IPS-NIHi7 (cell line): ENCODE data around the gene PHYHD1.
A peak's percentile ranks its signal among the peaks of the same experiment; 100 is the strongest.

Experiments used
- DNase-seq: peaks from one replicate; pipeline ENCODE4 v3.0.0; 2012; ENCODE audit warnings: mixed read lengths; ENCODE audit errors: extremely low spot score

The PHYHD1 gene

DNA sequence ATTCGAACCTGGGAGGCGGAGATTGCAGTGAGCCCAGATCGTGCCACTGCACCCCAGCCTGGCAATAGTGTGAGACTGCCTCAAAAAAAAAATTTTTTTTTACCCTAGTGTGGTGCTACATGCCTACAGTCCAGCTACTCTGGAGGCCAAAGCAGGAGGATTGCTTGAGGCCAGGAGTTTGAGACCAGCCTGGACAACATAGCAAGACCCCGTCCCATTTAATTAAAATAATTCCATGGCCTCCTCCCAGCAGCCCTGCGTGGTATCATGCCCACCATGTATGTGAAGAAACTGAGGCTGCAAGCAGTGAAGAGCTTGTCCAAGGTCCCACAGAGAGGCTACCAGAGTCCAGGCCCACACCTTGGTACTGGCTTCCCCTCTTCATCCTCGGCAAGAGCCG lies 19.4 kb upstream of the PHYHD1 start:
- DNase-seq: no peak

GRCh38 chr9:128901822-128902221 lies 19.0 kb upstream of the PHYHD1 start:
- no peak for DNase-seq

- DNase-seq: no peak
These were observed 18.3 kb upstream of the PHYHD1 start for GRCh38 chr9:128902351-128903078.

- DNase-seq: no peak
These were observed 17.7 kb upstream of the PHYHD1 start for GRCh38 chr9:128903079-128903461.

- DNase-seq: no peak
These were observed 16.7 kb upstream of the PHYHD1 start for GRCh38 chr9:128903871-128904620.

GRCh38 chr9:128905964-128906363 lies 14.8 kb upstream of the PHYHD1 start:
- DNase-seq: no peak

GRCh38 chr9:128906741-128907140 lies 14.0 kb upstream of the PHYHD1 start:
- no peak for DNase-seq

DNA sequence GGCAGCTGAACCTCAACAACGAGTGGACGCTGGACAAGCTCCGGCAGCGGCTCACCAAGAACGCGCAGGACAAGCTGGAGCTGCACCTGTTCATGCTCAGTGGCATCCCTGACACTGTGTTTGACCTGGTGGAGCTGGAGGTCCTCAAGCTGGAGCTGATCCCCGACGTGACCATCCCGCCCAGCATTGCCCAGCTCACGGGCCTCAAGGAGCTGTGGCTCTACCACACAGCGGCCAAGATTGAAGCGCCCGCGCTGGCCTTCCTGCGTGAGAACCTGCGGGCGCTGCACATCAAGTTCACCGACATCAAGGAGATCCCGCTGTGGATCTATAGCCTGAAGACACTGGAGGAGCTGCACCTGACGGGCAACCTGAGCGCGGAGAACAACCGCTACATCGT lies 12.4 kb upstream of the PHYHD1 start:
- no peak for DNase-seq

DNA sequence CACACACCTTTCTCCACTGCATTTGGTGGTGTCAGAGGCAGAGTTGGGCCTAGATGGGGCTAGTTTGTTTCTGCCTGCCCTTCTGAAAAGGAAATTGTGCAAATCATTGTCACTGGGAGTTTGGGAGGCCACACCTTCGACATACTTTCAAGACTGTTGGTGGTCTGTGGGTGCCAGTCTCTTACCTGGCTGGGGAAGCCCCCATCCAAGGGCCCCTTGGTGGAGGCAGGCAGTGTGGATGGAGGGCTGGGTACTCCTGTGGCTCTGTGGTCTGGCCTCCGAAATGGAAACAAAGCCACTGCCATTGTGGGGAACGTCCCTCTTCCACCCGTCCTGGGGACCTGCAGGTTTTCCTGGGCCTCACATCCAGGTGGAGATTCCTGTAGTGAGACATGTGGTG lies 10.9 kb upstream of the PHYHD1 start:
- no peak for DNase-seq

GRCh38 chr9:128910906-128911305 lies 9.9 kb upstream of the PHYHD1 start:
- no peak for DNase-seq

GRCh38 chr9:128911529-128912035 lies 9.2 kb upstream of the PHYHD1 start:
- DNase-seq: peak; percentile 67

GRCh38 chr9:128912270-128912853 lies 8.4 kb upstream of the PHYHD1 start:
- peak; percentile 64 for DNase-seq

GRCh38 chr9:128913048-128913900 lies 7.5 kb upstream of the PHYHD1 start:
- DNase-seq: no peak

GRCh38 chr9:128913995-128914772 lies 6.6 kb upstream of the PHYHD1 start:
- DNase-seq: no peak

- no peak for DNase-seq
These were observed 4.6 kb upstream of the PHYHD1 start for GRCh38 chr9:128916204-128916603.

DNA sequence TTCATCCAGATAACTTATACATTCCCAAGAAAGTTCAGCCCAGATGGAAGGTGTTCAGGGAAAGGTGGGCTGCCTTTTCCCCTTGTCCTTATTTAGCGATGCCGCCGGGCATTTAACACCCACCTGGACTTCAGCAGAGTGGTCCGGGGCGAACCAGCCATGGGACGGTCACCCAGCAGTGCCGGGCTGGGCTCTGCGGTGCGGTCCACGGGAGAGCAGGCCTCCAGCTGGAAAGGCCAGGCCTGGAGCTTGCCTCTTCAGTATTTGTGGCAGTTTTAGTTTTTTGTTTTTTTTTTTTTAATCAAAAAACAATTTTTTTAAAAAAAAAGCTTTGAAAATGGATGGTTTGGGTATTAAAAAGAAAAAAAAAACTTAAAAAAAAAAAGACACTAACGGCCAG lies 4.0 kb upstream of the PHYHD1 start:
- no peak for DNase-seq

GRCh38 chr9:128917151-128917849 lies 3.5 kb upstream of the PHYHD1 start:
- DNase-seq: no peak

DNA sequence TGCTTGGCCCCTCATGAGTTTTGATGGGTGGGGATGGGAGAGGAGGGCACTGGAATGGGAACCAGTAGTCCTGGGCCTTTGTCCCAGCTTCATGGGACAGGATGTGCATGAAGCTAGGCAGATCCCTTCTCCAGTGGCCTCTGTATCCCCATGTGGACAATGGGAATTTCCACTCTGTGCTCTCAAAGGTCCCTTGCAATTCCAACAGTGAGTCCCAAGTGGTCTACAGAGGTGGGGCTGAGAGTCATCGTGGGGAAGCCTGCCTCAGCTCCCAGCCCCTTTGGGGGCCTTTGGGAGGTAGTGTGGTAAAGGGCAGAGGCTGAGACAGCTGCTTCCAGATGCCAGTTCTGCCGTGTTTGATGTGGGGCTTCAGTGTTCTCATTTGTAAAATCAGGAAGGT lies 1.9 kb upstream of the PHYHD1 start:
- no peak for DNase-seq

DNA sequence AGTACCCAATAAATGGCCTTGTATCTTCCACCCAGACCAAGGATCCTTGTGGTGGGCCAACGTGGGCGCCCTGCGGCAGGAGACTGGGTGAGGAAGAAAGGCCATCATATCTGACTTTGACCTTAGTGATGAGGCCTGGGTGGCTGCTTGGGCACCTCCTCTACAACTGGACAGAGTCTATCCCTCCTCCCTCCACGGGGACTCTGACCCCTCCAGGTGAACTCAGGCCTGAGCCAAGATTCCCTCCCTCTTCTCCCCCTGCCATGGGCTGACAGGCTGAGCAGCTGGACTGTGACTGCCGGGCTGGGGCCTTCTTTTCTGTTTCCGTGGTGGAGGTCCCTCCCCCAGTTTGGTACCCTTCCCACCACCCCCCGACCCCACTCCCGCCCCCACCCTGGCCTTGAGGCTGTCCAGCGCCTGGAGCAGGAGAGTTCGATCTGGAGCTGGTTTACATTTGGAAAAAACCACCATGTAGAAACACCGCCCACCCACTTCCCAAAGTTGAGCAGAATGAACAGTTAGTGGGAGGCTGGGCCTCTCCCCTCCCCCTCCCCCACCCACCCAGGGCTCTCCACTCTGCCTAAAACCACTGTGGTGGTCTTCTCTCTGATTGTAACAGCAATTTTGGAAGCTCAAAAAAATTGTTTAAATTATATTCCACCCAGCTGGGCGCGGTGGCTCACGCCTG lies 1.2 kb upstream of the PHYHD1 start:
- DNase-seq: no peak
